NCI-H2107 treated with DMSO at 0.1 percent for 48 hours (cell line): ENCODE measurements around the gene UBIAD1.
A peak's percentile ranks its signal among the peaks of the same experiment; 100 is the strongest.

Experiments
- DNase-seq: peaks from one replicate; lab custom pipeline; 2025; ENCODE audit not compliant: unreplicated experiment; lab: John Stamatoyannopoulos, UW

UBIAD1 gene

GRCh38 chr1:11309385-11309784 is 36.4 kb downstream of the UBIAD1 start:
- no peak for DNase-seq

GRCh38 chr1:11311816-11312755 is 39.1 kb downstream of the UBIAD1 start:
- DNase-seq: no peak

GRCh38 chr1:11314959-11315358 is 42.0 kb downstream of the UBIAD1 start:
- DNase-seq: no peak

GRCh38 chr1:11316701-11317100 is 43.7 kb downstream of the UBIAD1 start:
- DNase-seq: no peak

GRCh38 chr1:11318982-11319381 is 46.0 kb downstream of the UBIAD1 start:
- DNase-seq: no peak

GRCh38 chr1:11320153-11320936 is 47.3 kb downstream of the UBIAD1 start:
- DNase-seq: no peak

GRCh38 chr1:11321656-11322491 is 48.9 kb downstream of the UBIAD1 start:
- no peak for DNase-seq

- DNase-seq: no peak
Observed at GRCh38 chr1:11324567-11325165, 51.7 kb downstream of the UBIAD1 start.

- no peak for DNase-seq
Observed at GRCh38 chr1:11326070-11326469, 53.1 kb downstream of the UBIAD1 start.

GRCh38 chr1:11328444-11328843 is 55.4 kb downstream of the UBIAD1 start:
- DNase-seq: no peak

GRCh38 chr1:11330411-11330810 is 57.4 kb downstream of the UBIAD1 start:
- no peak for DNase-seq

GRCh38 chr1:11331036-11331944 is 58.3 kb downstream of the UBIAD1 start:
- DNase-seq: no peak

GRCh38 chr1:11331945-11332546 is 59.0 kb downstream of the UBIAD1 start:
- DNase-seq: no peak

GRCh38 chr1:11333631-11334030 is 60.6 kb downstream of the UBIAD1 start:
- DNase-seq: no peak

GRCh38 chr1:11334261-11334804 is 61.3 kb downstream of the UBIAD1 start:
- no peak for DNase-seq

GRCh38 chr1:11334821-11335220 is 61.8 kb downstream of the UBIAD1 start:
- no peak for DNase-seq

GRCh38 chr1:11335417-11336056 is 62.5 kb downstream of the UBIAD1 start:
- no peak for DNase-seq

- peak; percentile 75 for DNase-seq
Observed at GRCh38 chr1:11337580-11338073, 64.6 kb downstream of the UBIAD1 start.
